Neural progenitor cell (in vitro differentiated cells): ENCODE data around the gene LBX1. TPM values are rescaled to one million over a fixed set of nuclear protein-coding genes. Genes with fewer than 3 reads are reported as not detected.
A peak's percentile ranks its signal among the peaks of the same experiment; 100 is the strongest.

Source experiments
- DNase-seq: peaks from one replicate; pipeline ENCODE4 v3.0.0-alpha.2; 2016; ENCODE audit warnings: low spot score
- H2AFZ ChIP-seq: fragments of 200-600 bp; sonication (generic); replicated peaks from 2 replicates; pipeline ENCODE4 v1.6.1; 2016; ENCODE audit warnings: antibody characterized with exemption
- H3F3A ChIP-seq: fragments of 200-600 bp; sonication (generic); 2 replicates; pipeline ENCODE4 v1.6.1; 2016; ENCODE audit warnings: antibody characterized with exemption, low read depth
- H3K27ac ChIP-seq: fragments of 200-600 bp; sonication (generic); 2 replicates; pipeline ENCODE4 v1.5.1; 2016; ENCODE audit warnings: mild to moderate bottlenecking
- H3K27me3 ChIP-seq: fragments of 200-600 bp; sonication (generic); 2 replicates; pipeline ENCODE4 v1.6.1; 2016; ENCODE audit warnings: mild to moderate bottlenecking, moderate library complexity
- H3K36me3 ChIP-seq: fragments of 200-600 bp; sonication (generic); 2 replicates; pipeline ENCODE4 v1.5.1; 2016
- H3K4me1 ChIP-seq: fragments of 200-600 bp; sonication (generic); 2 replicates; pipeline ENCODE4 v1.6.1; 2016; ENCODE audit warnings: mixed run types
- H3K4me2 ChIP-seq: fragments of 200-600 bp; sonication (generic); 2 replicates; pipeline ENCODE4 v1.6.1; 2016
- H3K4me3 ChIP-seq: fragments of 200-600 bp; sonication (generic); 2 replicates; pipeline ENCODE4 v1.5.1; 2016
- H3K79me2 ChIP-seq: fragments of 200-600 bp; sonication (generic); 2 replicates; pipeline ENCODE4 v1.6.1; 2016; ENCODE audit warnings: low read depth
- H3K9ac ChIP-seq: fragments of 200-600 bp; sonication (generic); 2 replicates; pipeline ENCODE4 v1.6.1; 2016
- H3K9me3 ChIP-seq: fragments of 200-600 bp; sonication (generic); 2 replicates; pipeline ENCODE4 v1.5.1; 2016; ENCODE audit warnings: low read depth
- H4K20me1 ChIP-seq: fragments of 200-600 bp; sonication (generic); 2 replicates; pipeline ENCODE4 v1.6.1; 2016; ENCODE audit warnings: low read depth
- H3K27ac Mint-ChIP-seq: 3 replicates; pipeline ENCODE4 v1.8.0; 2021; ENCODE audit warnings: mixed read lengths
- H3K27me3 Mint-ChIP-seq: 2 replicates; pipeline ENCODE4 v1.8.0; 2022; ENCODE audit warnings: low read depth, mild to moderate bottlenecking, inconsistent platforms, moderate library complexity, mixed read lengths; ENCODE audit not compliant: insufficient read depth
- H3K36me3 Mint-ChIP-seq: 3 replicates; pipeline ENCODE4 v1.8.0; 2021; ENCODE audit warnings: mixed read lengths
- H3K4me1 Mint-ChIP-seq: 3 replicates; pipeline ENCODE4 v1.8.0; 2021; ENCODE audit warnings: mixed read lengths
- H3K4me3 Mint-ChIP-seq: 3 replicates; pipeline ENCODE4 v1.8.0; 2021; ENCODE audit warnings: mild to moderate bottlenecking, moderate library complexity, mixed read lengths
- H3K9me3 Mint-ChIP-seq: 3 replicates; pipeline ENCODE4 v1.8.0; 2020; ENCODE audit warnings: mixed read lengths
- EZH2 ChIP-seq: fragments of 200-600 bp; sonication (generic); IDR thresholded peaks from 2 replicates; pipeline ENCODE4 v1.6.1; 2017; ENCODE audit warnings: antibody characterized with exemption, mild to moderate bottlenecking, moderate library complexity
- EZH2phosphoT487 ChIP-seq: fragments of 200-600 bp; sonication (generic); IDR thresholded peaks from 2 replicates; pipeline ENCODE4 v1.6.1; 2017; ENCODE audit warnings: antibody characterized with exemption
- total RNA-seq: library from RNA; depleted of rRNA; stranded (reverse); fragments of >200 nt; gene quantifications from 2 replicates; pipeline ENCODE4 v1.2.3, GENCODE V29; 2015; ENCODE audit warnings: low replicate concordance
- TF ChIP-seq, protein P1 (sequence below): fragments of 200-600 bp; sonication (generic); IDR thresholded peaks from 2 replicates; pipeline ENCODE4 v1.5.1; 2017; ENCODE audit warnings: antibody characterized with exemption, mild to moderate bottlenecking

LBX1 gene
- total RNA-seq, 1 donor from 2014 or later: not detected

DNA sequence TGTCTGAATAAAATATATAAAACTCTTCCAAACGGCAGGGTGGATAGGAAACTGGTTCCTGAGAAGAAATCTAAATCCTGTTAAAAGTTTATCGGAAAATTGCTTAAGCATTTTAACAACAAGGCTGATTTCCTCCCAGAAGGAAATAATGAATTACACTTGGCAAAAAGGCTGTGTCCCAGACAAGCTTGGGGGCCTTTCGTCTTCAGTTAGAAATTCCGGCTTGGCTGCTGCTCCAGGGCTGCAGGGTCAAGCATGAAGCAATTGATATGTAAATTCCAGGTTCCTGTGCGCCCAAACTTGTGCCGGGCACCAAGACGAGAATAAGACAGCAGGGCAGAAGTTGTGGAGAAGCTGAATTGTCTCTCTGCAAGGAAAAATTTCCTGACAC, 38.0 kb upstream of the LBX1 start:
- Mint-ChIP-seq H3K4me1 (peaks cover 34% of the 10 kb centered on the region), H3K4me3 (no peak overlapping the region), H3K36me3 (no peaks in the 10 kb centered on the region), H3K9me3 (no peaks in the 10 kb centered on the region), H3K27me3 (peaks cover 14% of the 10 kb centered on the region), H3K27ac (peak overlapping the region; percentile 66)
- TF ChIP-seq, protein P1, sequence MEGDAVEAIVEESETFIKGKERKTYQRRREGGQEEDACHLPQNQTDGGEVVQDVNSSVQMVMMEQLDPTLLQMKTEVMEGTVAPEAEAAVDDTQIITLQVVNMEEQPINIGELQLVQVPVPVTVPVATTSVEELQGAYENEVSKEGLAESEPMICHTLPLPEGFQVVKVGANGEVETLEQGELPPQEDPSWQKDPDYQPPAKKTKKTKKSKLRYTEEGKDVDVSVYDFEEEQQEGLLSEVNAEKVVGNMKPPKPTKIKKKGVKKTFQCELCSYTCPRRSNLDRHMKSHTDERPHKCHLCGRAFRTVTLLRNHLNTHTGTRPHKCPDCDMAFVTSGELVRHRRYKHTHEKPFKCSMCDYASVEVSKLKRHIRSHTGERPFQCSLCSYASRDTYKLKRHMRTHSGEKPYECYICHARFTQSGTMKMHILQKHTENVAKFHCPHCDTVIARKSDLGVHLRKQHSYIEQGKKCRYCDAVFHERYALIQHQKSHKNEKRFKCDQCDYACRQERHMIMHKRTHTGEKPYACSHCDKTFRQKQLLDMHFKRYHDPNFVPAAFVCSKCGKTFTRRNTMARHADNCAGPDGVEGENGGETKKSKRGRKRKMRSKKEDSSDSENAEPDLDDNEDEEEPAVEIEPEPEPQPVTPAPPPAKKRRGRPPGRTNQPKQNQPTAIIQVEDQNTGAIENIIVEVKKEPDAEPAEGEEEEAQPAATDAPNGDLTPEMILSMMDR: no peak
- TF ChIP-seq EZH2: no peak
- TF ChIP-seq EZH2phosphoT487: no peak
- H3K36me3 ChIP-seq: no peaks in the 10 kb centered on the region
- peaks cover 11% of the 10 kb centered on the region for H3F3A ChIP-seq
- peaks cover 81% of the 10 kb centered on the region for H3K27me3 ChIP-seq
- H3K79me2 ChIP-seq: no peaks in the 10 kb centered on the region
- DNase-seq: no peak
- no peak overlapping the region for H3K4me2 ChIP-seq
- H3K9me3 ChIP-seq: no peaks in the 10 kb centered on the region
- H3K27ac ChIP-seq: no peak overlapping the region
- peaks cover 34% of the 10 kb centered on the region for H3K4me1 ChIP-seq
- peaks cover 15% of the 10 kb centered on the region for H4K20me1 ChIP-seq
- no peak overlapping the region for H3K9ac ChIP-seq
- H2AFZ ChIP-seq: no peak overlapping the region
- H3K4me3 ChIP-seq: no peak overlapping the region

DNA sequence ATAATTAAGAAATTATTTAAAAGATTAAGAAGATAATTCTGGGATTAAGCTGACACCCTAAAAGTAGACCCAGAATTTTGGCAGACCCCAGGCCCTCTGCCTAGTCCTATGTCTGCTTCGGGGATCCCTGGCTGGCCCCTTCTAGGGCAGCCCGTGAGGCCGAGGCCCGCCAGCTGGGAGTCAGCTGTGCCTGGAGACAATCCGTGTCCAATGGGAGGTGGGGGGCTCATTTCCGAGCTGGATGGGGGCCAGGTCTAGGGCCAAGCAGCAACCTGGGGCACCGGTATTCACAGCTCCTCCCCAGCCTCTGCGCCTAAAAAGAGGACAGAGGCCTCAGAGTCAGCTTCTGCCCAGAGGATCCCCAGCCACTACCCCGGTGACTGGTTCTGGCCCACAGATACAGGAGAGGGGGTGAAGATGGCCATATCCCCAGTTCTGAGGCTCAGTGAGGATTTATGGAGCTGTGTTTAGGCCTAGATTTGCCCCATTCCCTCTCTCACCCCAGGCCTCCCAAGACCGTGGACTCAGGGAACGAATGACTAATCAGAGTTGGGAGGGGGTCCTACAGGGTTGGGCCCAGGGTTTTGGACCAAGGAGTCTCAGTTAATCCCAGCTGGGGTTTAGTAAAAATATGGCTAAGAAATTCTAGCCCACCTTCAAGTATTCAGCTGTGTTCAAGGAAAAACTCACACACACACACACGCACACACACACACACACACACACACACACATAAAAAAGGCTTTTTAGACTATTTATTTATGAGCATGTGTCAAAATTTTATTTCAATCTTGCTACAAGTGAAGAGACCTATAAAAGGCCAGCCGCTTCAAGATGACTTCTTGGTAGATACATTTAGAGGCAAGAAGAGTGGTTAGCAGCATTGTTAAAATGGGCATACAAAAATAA, 37.4 kb upstream of the LBX1 start:
- H3K27ac ChIP-seq: no peak overlapping the region
- no peak overlapping the region for H3K9ac ChIP-seq
- H3K36me3 ChIP-seq: no peaks in the 10 kb centered on the region
- peaks cover 14% of the 10 kb centered on the region for H3F3A ChIP-seq
- H4K20me1 ChIP-seq: peaks cover 18% of the 10 kb centered on the region
- no peak overlapping the region for H3K4me3 ChIP-seq
- H3K9me3 Mint-ChIP-seq: no peaks in the 10 kb centered on the region
- H3K27me3 ChIP-seq: peaks cover 81% of the 10 kb centered on the region
- H3K9me3 ChIP-seq: no peaks in the 10 kb centered on the region
- H3K27me3 Mint-ChIP-seq: peaks cover 14% of the 10 kb centered on the region
- TF ChIP-seq EZH2phosphoT487 (no peak), EZH2 (no peak)
- TF ChIP-seq, protein P1: no peak
- H3K4me1 Mint-ChIP-seq: peaks cover 38% of the 10 kb centered on the region
- no peak overlapping the region for H3K4me3 Mint-ChIP-seq
- peak overlapping the region; percentile 66 for H3K27ac Mint-ChIP-seq
- DNase-seq: no peak
- H3K79me2 ChIP-seq: no peaks in the 10 kb centered on the region
- no peak overlapping the region for H2AFZ ChIP-seq
- no peaks in the 10 kb centered on the region for H3K36me3 Mint-ChIP-seq
- H3K4me1 ChIP-seq: peaks cover 34% of the 10 kb centered on the region
- no peak overlapping the region for H3K4me2 ChIP-seq

DNA sequence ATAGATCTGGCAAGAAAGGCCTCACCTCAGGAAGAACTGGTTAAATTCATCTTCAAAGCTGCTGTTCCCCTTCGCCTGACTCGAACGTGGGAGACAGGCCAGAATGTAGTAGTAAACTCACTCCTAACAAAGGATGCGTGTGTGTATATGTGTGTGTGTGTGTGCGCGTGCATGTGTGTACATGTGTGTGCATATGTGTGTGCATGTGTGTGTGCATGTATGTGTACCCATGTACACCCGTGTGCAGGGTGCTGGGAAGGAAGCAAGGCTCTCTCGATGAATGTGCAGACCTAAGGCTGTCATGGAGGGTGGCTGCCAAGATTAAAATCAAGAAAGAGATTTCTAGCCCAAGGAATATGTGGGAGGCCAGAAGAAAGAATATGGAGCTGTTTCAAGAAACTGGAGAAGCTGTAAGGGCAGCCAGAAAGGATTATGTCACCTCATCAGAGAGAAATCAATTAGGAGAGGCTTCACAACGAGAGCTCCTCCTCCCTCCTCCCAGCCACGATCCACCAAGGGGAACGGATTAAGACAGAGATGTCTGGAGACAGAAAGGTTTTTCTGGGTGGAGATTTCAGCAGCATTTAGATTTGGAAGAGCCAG, 34.0 kb upstream of the LBX1 start:
- no peaks in the 10 kb centered on the region for H3K9me3 ChIP-seq
- no peaks in the 10 kb centered on the region for H3K36me3 ChIP-seq
- H3K4me2 ChIP-seq: peak overlapping the region; percentile 57
- H3K36me3 Mint-ChIP-seq: no peaks in the 10 kb centered on the region
- peaks cover 23% of the 10 kb centered on the region for H3K27me3 Mint-ChIP-seq
- H3K79me2 ChIP-seq: no peaks in the 10 kb centered on the region
- peaks cover 52% of the 10 kb centered on the region for H3K4me1 Mint-ChIP-seq
- H3K4me3 Mint-ChIP-seq: no peak overlapping the region
- TF ChIP-seq EZH2 (no peak), EZH2phosphoT487 (no peak)
- H3K27me3 ChIP-seq: peaks cover 74% of the 10 kb centered on the region
- peak overlapping the region; percentile 22 for H3K27ac Mint-ChIP-seq
- DNase-seq: peak; percentile 73
- no peak overlapping the region for H3K27ac ChIP-seq
- peaks cover 21% of the 10 kb centered on the region for H4K20me1 ChIP-seq
- H3K4me1 ChIP-seq: peaks cover 49% of the 10 kb centered on the region
- no peak overlapping the region for H3K9ac ChIP-seq
- H3K9me3 Mint-ChIP-seq: peaks cover 5% of the 10 kb centered on the region
- no peak overlapping the region for H3K4me3 ChIP-seq
- H2AFZ ChIP-seq: no peak overlapping the region
- H3F3A ChIP-seq: peaks cover 20% of the 10 kb centered on the region
